Measurements from ENCODE around the gene IFITM10.
A peak's percentile ranks its signal among the peaks of the same experiment; 100 is the strongest.

IFITM10 gene

GRCh38 chr11:1708716-1709115, 41.7 kb downstream of the IFITM10 start:
- Histone ChIP-seq H3K9me3 (ENCODE audit: insufficient read depth, low read length) (no peaks in the 10 kb centered on the region), H3K36me3 (replicated peaks; ENCODE audit: low read depth, low read length) (no peaks in the 10 kb centered on the region), H2AFZ (ENCODE audit: low read depth, low read length) (no peak overlapping the region), H3K4me3 (ENCODE audit: low read length) (no peak overlapping the region), H3K4me2 (ENCODE audit: low read length) (no peak overlapping the region), H3K27me3 (ENCODE audit: low read depth, low read length) (peaks cover 36% of the 10 kb centered on the region), H3K4me1 (ENCODE audit: low read length) (peaks cover 7% of the 10 kb centered on the region), H4K20me1 (ENCODE audit: insufficient read depth, low read length) (no peaks in the 10 kb centered on the region), H3K9ac (ENCODE audit: low read length) (no peak overlapping the region), H3K79me2 (ENCODE audit: low read length) (no peaks in the 10 kb centered on the region), H3K27ac (ENCODE audit: low read length) (no peak overlapping the region)
- TF ChIP-seq EZH2phosphoT487 (IDR thresholded peaks at IDR 0.05; ENCODE audit: low read depth), result no peak
- TF ChIP-seq CTCF (IDR thresholded peaks at IDR 0.05; ENCODE audit: low read depth, low read length), result no peak

- Histone ChIP-seq H3K79me2 (ENCODE audit: low read length) (no peaks in the 10 kb centered on the region), H3K27me3 (ENCODE audit: low read depth, low read length) (peaks cover 36% of the 10 kb centered on the region), H3K9ac (ENCODE audit: low read length) (no peak overlapping the region), H3K27ac (ENCODE audit: low read length) (no peak overlapping the region), H2AFZ (ENCODE audit: low read depth, low read length) (no peak overlapping the region), H3K4me3 (ENCODE audit: low read length) (no peak overlapping the region), H3K36me3 (replicated peaks; ENCODE audit: low read depth, low read length) (no peaks in the 10 kb centered on the region), H3K9me3 (ENCODE audit: insufficient read depth, low read length) (no peaks in the 10 kb centered on the region), H4K20me1 (ENCODE audit: insufficient read depth, low read length) (no peaks in the 10 kb centered on the region), H3K4me1 (ENCODE audit: low read length) (peaks cover 7% of the 10 kb centered on the region), H3K4me2 (ENCODE audit: low read length) (no peak overlapping the region)
- TF ChIP-seq EZH2phosphoT487 (IDR thresholded peaks at IDR 0.05; ENCODE audit: low read depth) (no peak), CTCF (IDR thresholded peaks at IDR 0.05; ENCODE audit: low read depth, low read length) (no peak)
Measured at GRCh38 chr11:1707751-1708150, 42.6 kb downstream of the IFITM10 start.

DNA sequence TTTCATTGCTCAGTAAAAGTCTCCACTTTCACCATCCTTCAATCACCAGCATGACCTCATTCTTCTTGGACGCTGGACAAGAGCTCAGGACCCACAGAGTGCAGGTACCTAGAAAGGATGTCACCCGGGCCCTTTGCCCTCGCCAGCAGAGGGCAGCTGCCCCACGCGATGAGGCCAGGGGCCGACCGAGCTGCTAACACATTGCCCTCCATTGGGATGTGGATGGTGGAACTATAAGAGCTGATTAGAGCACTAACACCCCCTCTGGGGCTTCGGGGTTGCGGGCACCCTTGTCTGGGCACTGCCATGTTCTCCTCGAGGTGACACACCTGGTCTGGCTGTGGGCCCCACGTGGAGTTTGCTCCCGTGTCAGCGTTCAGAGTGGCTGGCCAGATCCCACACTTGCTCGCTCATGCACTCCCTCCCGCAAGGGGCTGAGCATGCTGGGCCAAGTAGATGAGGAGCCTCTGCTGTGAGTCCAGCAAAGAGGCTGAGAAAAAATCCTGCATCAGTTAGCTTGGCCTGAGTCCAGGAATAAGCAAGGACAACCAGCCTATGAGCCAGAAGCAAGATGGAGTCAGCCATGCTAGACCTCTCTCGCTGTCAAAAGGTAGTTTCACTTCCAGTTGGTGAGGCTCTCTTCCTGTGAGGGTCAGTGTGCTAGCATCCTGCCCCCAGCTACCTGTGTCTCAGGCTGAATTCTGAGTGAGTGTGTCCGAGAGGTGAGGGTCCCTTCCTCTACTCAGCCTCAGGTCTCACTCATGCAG, 43.6 kb downstream of the IFITM10 start:
- Histone ChIP-seq H3K36me3 (replicated peaks; ENCODE audit: low read depth, low read length) (no peaks in the 10 kb centered on the region), H4K20me1 (ENCODE audit: insufficient read depth, low read length) (no peaks in the 10 kb centered on the region), H3K27me3 (ENCODE audit: low read depth, low read length) (peaks cover 38% of the 10 kb centered on the region), H3K4me3 (ENCODE audit: low read length) (no peak overlapping the region), H3K9ac (ENCODE audit: low read length) (no peak overlapping the region), H2AFZ (ENCODE audit: low read depth, low read length) (no peak overlapping the region), H3K9me3 (ENCODE audit: insufficient read depth, low read length) (no peaks in the 10 kb centered on the region), H3K79me2 (ENCODE audit: low read length) (no peaks in the 10 kb centered on the region), H3K4me1 (ENCODE audit: low read length) (peaks cover 7% of the 10 kb centered on the region), H3K4me2 (ENCODE audit: low read length) (peak overlapping the region; percentile 12; the same call in 1 of the 2 replicates), H3K27ac (ENCODE audit: low read length) (no peak overlapping the region)
- TF ChIP-seq CTCF (IDR thresholded peaks at IDR 0.05; ENCODE audit: low read depth, low read length), result no peak; the same call in 1 of the 2 replicates
- no peak for TF ChIP-seq EZH2phosphoT487 (IDR thresholded peaks at IDR 0.05; ENCODE audit: low read depth)

- H2AFZ ChIP-seq (ENCODE audit: low read depth, low read length), result no peak overlapping the region
- H3K4me1 ChIP-seq (ENCODE audit: low read length), result peaks cover 7% of the 10 kb centered on the region
Measured at GRCh38 chr11:1705126-1706052, 45.0 kb downstream of the IFITM10 start.

More at GRCh38 chr11:1705126-1706052, 45.0 kb downstream of the IFITM10 start:
- H3K27ac ChIP-seq (ENCODE audit: low read length), result no peak overlapping the region
- no peaks in the 10 kb centered on the region for H3K36me3 ChIP-seq (replicated peaks; ENCODE audit: low read depth, low read length)
- no peak overlapping the region for H3K4me3 ChIP-seq (ENCODE audit: low read length)
- no peaks in the 10 kb centered on the region for H3K79me2 ChIP-seq (ENCODE audit: low read length)
- no peak overlapping the region for H3K4me2 ChIP-seq (ENCODE audit: low read length)
- no peaks in the 10 kb centered on the region for H4K20me1 ChIP-seq (ENCODE audit: insufficient read depth, low read length)
- H3K27me3 ChIP-seq (ENCODE audit: low read depth, low read length), result peaks cover 28% of the 10 kb centered on the region
- TF ChIP-seq EZH2phosphoT487 (IDR thresholded peaks at IDR 0.05; ENCODE audit: low read depth) (no peak), CTCF (IDR thresholded peaks at IDR 0.05; ENCODE audit: low read depth, low read length) (no peak)
- no peak overlapping the region for H3K9ac ChIP-seq (ENCODE audit: low read length)
- no peaks in the 10 kb centered on the region for H3K9me3 ChIP-seq (ENCODE audit: insufficient read depth, low read length)

All from OCI-LY3 (cell line).